NCI-H2171 treated with DMSO at 0.1 percent for 48 hours (cell line): ENCODE results near the gene ZNF146.
"Not testable (repeated sequence)": the region's sequence is repeated elsewhere in the genome, so short reads cannot be mapped to it uniquely, and the experiment has no call there.

ENCODE experiments used
- DNase-seq: peaks from one replicate; lab custom pipeline; 2025; lab: John Stamatoyannopoulos, UW

Gene ZNF146

DNA sequence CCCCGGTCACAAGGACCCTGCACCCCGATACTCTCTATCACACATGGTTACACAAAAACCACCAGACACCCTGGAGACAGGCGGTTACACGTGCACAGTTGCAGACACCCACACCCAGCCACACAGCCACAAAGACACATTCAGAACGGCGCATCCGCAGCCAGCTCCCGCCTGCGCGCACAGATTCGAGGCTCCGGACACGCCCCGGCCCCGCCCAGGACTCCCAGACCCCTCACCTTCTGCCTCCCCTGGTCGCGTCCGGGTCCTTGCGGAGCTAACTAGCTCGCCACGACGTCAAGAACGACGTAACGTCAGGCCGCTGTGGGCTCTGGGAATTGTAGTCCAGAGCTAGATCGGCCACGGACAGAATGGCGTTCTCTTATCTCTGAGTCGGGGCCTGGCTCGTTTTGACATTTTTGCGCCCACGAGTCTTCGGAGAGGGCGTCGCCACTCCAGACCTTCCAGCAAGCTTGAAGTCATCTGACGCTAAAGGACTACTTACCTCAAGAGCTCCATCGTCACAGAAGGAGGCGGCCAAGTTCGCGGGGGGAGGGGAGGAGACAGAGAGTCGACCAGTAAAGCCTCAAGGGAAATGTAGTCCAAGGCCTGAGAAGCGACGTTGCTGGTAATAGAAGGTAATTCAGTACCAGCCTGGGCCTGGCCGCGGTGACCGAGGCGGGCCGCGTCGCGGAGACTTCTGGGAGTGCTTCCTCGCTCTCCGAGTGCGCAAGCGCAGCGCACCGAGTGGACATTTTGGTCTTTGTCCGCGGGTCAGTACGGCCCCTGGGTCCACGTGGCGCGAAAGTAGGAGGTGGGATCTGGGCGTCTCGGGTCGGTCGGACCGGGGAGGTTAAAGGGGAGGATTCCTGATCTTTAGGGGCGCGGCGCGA is at the start of gene ZNF146, which contains the start of gene ZNF565:
ZNF146 (plus strand) TSS at position 721 of the 890 bp plus-strand sequence. CDS start 21,335 bp downstream, outside the sequence.
ZNF565 (minus strand) TSS at position 280 of the 890 bp plus-strand sequence. CDS start 12,680 bp downstream, outside the sequence.
- DNase-seq, result peak; percentile 99

DNA sequence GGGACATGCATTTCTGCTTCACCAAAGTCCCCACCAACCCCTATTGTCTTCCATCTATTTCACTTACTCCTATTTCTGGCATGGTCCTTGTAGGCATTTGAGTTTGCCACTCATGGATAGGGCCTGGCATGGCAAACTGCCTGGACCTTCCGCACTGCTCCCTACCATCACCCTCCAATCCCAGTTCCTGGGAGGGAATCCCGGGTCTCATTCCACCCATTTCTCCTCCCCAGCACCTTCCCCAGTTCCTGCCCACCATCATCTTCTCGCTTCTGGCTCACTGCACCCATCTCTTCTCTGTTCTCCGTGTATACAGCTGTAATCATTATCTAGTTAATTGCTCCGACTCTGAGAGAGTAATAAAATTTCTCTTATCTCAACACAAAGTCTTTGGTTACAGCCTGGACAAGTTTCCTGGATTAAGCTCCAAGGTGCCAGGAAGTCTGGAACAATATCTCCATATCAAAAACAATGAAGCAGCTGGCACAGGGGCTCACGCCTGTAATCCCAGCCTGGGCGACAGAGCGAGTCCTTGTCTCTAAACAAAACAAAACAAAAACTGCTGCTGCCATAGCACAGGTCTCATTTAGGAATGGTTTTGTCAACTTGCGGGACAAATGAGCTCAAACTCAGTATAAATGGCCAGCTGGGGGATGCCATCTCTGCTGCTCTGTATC is 45.7 kb upstream of the ZNF146 start:
- peak; percentile 87 for DNase-seq

DNA sequence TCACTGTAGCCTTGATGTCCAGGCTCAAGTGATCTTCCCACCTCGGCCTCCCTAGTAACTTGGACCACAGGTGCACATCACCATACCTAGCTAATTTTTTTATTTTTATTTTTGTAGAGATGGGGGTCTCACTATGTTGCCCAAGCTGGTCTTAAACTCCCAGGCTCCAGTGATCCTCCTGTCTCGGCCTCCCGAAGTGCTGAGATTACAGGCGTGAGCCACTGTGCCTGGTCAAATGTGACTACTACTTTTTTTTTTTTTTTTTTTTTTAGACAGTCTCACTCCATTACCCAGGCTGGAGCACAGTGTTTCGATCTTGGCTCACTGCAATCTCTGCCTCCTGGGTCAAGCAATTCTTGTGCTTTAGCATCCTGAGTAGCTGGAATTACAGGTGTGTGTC is 42.1 kb upstream of the ZNF146 start:
- DNase-seq, result no peak

DNA sequence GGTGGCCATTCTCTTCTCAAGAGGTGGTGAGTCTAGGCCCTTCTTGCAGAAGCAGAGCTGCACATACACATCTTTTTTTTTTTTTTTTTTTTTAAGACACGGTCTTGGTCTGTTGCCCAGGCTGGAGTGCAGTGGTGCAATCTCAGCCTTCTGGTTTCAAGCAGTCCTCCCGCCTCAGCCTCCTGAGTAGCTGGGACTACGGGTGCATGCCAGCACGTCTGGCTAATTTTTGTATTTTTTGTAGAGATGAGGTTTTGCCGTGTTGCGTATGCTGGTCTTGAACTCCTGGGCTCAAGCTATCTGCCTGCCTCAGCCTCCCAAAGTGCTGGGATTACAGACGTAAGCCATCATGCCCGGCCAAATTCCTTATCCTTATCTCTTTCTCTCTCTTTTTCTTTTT is 41.1 kb upstream of the ZNF146 start:
- DNase-seq, result not testable (repeated sequence)

DNA sequence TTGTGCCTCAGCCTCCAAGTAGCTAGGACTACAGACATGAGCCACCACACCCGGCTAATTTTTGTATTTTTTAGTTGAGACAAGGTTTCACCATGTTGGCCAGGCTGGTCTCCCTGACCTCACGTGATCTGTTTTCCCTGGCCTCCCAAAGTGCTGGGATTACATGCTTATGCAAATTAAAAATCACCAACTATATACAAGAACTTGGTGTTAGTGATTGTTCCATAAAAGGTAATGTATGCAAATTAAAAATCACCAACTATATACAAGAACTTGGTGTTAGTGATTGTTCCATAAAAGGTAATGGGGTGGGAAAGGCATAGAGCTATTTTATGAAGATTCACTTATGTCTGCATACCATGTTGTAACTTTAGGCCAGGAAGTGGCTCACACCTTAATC is 35.8 kb upstream of the ZNF146 start:
- DNase-seq, result not testable (repeated sequence)

DNA sequence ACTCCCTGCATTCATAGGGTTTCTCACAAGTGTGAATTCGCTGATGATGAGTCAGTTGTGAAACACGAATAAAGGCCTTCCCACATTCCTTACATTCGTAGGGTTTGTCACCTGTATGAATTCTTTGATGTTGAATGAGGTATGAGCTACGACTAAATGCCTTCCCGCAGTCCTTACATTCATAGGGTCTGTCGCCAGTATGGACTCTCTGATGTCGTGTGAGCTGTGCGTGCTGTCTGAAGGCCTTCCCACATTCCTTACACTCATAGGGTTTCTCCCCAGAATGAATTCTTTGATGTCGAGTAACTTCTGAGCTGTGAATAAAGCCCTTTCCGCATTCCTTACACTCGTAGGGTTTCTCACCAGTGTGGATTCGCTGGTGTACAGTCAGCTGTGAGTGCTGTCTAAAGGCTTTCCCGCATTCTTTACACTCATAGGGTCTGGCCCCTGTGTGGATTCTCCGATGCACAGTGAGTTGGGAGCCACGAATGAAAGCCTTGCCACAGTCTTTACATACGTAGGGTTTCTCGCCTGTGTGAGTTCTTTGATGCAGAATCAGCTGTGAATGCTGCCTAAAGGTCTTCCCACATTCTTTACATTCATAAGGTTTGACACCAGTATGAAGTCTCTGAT is 32.2 kb upstream of the ZNF146 start:
- no peak for DNase-seq

DNA sequence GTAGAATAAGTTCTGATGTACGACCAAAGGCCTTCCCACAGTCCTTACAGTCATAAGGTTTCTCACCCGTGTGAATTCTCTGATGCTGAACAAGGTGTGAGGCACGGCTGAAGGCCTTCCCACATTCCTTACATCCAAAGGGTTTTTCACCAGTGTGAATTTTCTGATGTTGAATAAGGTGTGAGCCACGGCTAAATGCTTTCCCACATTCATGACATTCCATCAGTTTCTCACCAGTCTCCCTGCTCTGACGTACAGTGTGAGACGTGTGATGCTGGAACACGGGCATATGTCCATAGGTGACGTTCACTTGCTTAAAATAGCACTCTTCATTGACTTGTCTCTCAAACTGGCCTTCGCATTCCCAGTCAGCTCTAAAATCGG is 31.7 kb upstream of the ZNF146 start:
- no peak for DNase-seq

DNA sequence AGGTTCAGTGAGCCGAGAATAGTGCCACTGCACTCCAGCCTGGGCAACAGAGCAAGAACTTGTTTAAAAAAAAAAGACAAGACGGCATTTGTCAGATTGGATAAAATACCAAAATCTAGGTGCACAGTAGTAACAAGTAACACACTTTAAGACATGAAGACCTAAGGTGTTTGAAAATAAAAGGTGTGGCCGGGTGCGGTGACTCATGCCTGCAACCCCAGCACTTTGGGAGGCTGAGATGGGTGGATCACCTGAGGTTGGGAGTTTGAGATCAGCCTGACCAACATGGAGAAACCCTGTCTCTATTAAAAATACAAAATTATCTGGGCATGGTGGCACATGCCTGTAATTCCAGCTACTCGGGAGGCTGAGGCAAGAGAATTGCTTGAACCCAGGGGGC is 28.2 kb upstream of the ZNF146 start:
- DNase-seq, result not testable (repeated sequence)

DNA sequence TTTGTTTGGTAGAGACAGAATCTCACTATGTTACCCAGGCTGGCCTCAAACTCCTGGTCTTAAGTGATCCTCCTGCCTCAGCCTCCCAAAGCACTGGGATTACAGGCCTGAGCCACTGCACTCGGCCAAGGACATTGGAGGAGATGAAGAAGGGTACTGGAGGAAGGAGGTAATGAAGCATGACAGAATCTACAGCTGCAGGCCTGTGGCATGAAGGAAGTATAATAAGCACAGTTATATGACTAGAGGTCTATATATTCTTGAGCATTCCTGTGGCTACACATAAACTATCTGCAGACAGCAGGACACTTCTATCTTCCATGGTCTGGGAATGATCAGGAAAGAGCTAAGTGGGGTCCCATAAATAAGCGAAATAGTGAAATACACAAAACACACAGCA is 18.7 kb upstream of the ZNF146 start:
- no peak for DNase-seq

DNA sequence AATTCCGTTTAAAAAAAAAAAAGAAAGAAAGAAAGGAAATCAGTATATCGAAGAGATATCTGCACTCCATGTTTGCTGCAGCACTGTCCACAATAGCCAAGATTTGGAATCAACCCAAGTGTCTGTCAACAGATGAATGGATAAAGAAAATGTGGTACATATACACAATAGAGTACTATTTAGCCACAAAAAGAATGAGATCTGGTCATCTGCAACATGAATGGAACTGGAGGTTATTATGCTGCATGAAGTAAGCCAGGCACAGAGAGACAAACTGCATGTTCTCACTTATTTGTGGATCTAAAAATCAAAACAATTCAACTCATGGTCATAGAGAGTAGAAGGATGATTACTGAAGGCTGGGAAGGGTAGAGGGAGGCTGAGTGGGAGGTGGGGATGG is 16.8 kb upstream of the ZNF146 start:
- no peak for DNase-seq

DNA sequence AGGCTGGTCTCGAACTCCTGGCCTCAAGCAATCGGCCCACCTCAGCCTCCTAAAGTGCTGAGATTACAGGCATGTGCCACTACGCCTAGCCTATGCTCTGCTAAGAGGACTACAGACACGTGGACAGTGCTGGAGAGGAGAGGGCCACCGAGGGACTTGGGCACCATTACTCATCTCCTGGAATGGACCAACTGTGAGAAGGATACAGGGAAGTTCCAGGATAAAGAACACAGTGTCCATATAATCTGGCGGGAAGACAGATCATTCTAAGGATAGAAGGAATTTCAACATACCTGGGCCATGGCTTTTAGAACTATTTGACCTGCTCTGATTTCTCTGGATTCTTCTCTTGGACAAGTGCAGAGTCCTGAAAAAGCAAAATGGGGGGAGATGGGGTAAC is 13.2 kb upstream of the ZNF146 start:
- no peak for DNase-seq

DNA sequence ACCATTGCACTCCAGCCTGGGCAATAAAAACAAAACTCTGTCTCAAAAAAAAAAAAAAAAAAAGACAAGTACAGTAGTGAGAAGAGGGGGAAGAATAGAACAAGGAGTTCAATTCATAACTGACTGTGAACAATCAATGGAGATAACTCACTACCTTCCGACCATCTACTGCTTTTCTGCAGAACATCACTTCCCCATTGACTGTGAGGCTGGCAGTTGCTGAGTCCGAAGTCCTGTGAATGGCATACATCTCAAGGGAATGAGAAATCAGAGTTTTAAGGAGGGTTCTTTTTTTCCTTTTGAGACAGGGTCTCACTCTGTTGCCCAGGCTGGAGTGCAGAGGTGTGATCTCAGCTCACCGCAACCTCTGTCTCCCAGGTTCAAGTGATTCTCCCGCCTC is 11.6 kb upstream of the ZNF146 start:
- no peak for DNase-seq

DNA sequence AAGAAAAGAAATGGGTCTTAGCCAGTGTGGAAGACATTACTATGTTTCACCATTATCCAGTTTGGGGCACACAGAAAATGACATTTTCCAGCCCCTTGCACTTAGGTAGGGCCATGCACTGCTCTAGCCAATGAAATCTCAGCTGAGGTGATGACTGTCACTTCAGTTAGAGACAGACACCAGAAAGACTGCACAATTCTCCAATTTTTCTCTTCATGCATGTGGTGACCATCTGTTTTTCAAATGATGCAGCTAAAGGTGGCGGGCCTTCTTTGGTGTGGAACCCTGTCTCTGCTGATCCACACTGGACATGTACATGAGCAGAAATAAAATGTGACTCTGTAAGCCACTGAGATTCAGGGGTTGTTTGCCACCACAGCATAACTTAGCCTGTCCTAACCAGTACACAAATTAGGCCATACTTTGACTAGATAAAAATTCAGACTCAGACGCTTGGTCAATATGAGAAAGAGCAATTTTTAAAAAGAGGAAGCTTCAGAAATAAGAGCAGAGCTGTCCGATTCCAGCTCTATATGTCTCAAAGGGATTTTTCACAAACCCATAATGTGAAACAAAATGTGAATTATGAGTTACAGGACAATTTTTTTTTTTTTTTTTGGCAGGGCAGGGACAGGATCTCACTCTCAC is 7.2 kb upstream of the ZNF146 start:
- no peak for DNase-seq

DNA sequence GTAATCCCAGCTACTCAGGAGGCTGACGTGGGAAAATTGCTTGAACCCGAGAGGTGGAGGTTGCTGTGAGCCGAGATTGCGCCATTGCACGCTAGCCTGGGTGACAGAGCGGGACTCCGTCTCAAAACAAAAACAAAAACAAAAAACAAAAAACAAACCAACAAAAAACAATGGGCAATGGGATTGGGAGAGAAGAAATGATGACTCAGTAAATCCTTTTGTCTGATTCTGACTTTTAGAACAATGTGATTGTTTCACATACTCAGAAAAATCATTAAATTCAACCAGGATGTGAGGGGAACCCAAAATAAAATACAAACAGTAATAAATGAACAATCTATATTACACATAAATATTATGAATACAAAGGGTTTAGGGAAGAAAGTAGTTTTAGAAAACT is 5.5 kb upstream of the ZNF146 start:
- no peak for DNase-seq

DNA sequence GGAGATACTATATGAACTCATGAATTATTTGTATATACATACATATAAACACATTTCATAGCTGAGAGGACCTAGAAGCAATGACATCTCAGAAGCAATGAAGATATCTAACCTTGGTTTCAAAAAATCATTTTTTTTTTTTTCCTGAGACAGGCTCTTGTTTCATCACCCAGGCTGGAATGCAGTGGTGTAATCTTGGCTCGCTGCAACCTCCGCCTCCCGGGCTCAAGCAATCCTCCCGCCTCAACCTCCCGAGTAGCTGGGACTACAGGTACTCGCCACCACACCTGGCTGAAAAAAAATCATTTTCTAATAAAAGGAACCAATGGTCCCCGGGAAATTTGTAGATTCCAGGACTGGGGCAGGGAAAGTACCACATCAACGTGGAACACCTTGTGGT is 4.4 kb upstream of the ZNF146 start:
- peak; percentile 3 for DNase-seq

DNA sequence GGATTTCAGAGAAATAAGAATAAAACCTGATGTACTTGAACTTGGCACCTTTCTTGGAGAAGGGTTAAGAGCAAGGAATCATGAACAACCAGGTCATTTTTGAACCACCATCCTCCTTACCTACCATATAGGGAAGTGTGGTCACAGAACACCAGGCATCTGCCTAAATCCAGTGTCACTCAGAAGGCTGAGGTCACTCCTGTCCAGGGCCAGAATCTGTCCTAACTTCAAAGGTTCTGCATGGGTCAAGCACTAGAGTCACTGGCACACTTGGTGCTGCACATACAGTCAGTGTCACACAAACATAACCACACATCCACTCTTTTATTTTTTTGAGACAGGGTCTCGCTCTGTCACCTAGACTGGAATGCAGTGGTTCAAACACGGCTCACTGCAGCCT is 2.0 kb upstream of the ZNF146 start:
- no peak for DNase-seq

DNA sequence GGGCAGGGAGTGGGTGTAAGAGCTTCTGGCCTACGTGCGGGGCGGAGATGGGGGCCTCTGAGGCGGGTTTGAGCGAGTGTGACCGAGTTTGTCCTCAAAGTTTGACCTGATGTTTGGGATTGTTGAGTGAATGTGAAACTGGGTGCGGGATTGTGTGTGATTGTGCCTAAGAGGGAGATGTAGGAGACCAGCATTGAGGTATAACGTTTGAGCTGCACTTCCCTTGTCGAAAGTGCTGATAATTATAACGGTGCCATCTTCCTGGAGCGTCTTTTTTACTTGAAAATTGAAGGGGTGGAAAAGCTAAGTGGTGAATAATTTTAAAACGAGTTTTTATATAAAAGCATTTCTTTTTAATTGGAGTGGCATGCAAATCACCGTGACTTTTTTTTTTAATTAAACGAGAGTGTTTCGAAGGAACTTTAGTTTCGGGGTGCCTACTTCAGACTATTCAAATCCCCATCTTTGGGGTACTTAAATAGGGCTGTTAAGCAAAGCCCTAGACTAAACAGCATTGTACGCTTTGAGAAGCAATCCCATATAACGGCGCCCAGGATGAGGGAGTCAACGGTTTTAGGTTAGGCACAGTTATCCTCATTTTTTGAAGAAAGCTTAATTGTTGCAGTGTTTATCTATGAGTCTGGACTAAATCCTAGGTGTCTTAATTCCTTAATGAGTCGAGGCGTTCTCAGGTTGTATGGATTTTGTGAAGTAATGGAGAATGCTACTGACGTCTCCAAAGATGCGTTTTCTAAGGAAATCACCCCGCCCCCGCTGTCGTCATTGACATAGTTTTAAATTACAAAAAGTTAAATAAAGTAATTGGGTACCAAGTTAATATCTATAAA is 594 bp downstream of the ZNF146 start:
- peak; percentile 38 for DNase-seq

DNA sequence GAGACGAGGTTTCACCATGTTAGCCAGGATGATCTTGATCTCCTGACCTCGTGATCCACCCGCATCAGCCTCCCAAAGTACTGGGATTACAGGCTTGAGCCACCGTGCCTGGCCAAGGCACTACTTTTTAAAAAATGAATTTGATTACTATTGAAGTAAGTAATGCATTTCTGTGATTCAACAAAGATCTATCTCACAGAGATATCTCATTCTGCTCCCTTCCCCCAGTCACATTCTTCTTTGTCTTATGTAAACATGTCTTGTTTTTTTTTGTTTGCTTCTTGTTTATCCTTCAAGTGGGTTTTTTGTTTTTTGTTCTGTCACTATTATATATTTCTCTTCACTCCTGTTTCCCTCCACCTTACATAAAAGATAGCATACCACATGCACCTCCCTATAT is 6.6 kb downstream of the ZNF146 start:
- DNase-seq, result no peak

DNA sequence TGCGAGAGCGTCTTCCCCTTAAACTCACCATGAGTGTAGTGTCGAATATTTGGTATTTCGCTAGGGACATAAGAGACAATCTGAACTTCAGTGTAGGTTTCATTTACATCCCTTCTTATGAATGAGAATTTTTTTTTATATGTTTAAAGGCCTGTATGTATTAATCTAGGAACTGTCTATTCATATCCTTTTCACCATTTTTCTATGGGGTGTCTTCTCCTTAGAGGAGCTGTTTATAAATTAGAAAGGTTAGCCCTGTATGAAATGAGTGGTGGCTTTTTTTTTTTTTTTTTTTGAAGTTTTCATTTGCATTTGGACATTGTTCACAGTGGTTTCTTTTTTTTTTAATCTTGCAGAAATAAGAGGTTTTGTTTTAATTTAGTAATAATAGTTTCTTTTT is 7.6 kb downstream of the ZNF146 start:
- no peak for DNase-seq

DNA sequence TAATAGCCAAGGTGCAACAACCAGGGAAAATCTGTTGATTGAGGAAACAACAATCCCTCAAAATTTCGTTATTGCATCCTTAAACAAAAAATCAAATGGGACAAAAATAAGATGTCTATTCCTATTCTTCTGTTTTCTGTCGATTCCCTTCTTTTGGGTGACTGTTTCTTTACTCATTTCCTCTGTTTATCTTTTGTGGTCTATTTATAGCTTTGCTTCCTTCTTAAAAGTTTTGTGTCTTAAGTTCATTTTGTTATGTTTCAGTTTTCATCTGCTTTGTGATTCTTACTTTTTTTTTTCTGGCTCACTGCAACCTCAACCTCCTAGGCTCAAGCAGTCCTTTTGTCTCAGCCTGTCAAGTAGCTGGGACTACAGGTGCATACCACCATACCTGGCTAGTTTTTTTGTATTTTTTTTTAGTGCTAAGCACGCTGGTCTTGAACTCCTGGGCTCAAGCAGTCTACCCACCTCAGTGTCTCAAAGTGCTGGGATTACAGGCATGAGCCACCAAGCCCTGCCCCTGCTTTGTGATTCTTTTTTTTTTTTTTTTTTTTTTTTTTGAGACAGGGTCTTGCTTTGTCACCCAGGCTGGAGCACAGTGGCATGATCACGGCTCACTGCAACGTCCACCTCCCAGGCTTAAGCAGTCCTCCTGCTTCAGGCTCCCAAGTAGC is 10.4 kb downstream of the ZNF146 start:
- DNase-seq, result no peak

DNA sequence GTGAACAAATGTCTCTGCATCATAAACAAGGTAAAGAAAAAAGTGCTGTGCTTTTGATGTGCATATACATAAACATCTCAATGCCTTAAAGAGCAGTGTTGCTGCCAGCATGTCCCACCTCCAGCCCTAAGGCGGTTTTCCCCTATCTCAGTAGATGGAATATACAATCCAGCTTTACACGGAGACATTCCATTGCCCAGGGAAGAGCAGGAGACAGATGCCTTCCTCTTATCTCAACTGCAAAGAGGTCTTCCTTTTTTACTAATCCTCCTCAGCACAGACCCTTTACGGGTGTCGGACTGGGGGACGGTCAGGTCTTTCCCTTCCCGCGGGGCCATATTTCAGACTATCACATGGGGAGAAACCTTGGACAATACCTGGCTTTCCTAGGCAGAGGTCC is 18.7 kb downstream of the ZNF146 start:
- DNase-seq, result not testable (repeated sequence)
